Peyer's patch (tissue), 4 donors: ENCODE results near the gene SOX21. TPM values are rescaled to one million over a fixed set of nuclear protein-coding genes. Genes with fewer than 3 reads are reported as not detected.

Experiments used
- DNase-seq, 3 donors: peaks; one replicate each; pipeline ENCODE4 v3.0.0-alpha.2; 2017 to 2019
- H3K27ac ChIP-seq, 4 donors: fragments of 200-600 bp; sonication (generic); one replicate each; pipeline ENCODE4 v1.5.1; 2016 to 2019
- H3K27me3 ChIP-seq, 2 donors: fragments of 200-600 bp; sonication (generic); one replicate each; pipeline ENCODE4 v1.5.1; 2019
- H3K36me3 ChIP-seq, 3 donors: fragments of 200-600 bp; sonication (generic); one replicate each; pipeline ENCODE4 v1.5.1; 2016 to 2019
- H3K4me1 ChIP-seq, 4 donors: fragments of 200-600 bp; sonication (generic); one replicate each; pipeline ENCODE4 v1.5.1; 2016 to 2019
- H3K4me3 ChIP-seq, 4 donors: fragments of 200-600 bp; sonication (generic); 1 replicate in 3 of 4; 2 replicates in 1 of 4; pipeline ENCODE4 v1.5.1; 2016 to 2019; ENCODE audit warnings: mild to moderate bottlenecking in 1 of 4
- H3K9me3 ChIP-seq, 4 donors: fragments of 200-600 bp; sonication (generic); one replicate each; pipeline ENCODE4 v1.5.1; 2016 to 2019; ENCODE audit warnings: mild to moderate bottlenecking in 1 of 4
- CTCF ChIP-seq, 6 experiments: fragments of 450-650 bp in 4 of 6; fragments of 200-600 bp in 2 of 6; sonication (generic) in 1 of 6; IDR thresholded peaks; one replicate each; pipeline ENCODE4 v1.5.1; 2017 to 2019; ENCODE audit warnings: antibody characterized with exemption in 6 of 6, mild to moderate bottlenecking in 3 of 6, moderate library complexity in 1 of 6
- POLR2A ChIP-seq, 2 donors: fragments of 450-650 bp; IDR thresholded peaks; one replicate each; pipeline ENCODE4 v1.5.1; 2017; ENCODE audit warnings: antibody characterized with exemption in 2 of 2, mild to moderate bottlenecking in 2 of 2, moderate library complexity in 2 of 2
- total RNA-seq, 4 donors: library from RNA; depleted of rRNA; stranded (reverse); fragments of >200 nt; gene quantifications; one replicate each; pipeline ENCODE4 v1.1.0, GENCODE V29; 2016

The SOX21 gene
- total RNA-seq, 4 donors from 2014 or later: not detected

GRCh38 chr13:94678845-94679244, 33.5 kb downstream of the SOX21 start:
- H3K4me3 ChIP-seq: no peak overlapping the region
- no peaks in the 10 kb centered on the region for H3K4me1 ChIP-seq
- no peak for DNase-seq
- H3K27me3 ChIP-seq: no peaks in the 10 kb centered on the region
- H3K36me3 ChIP-seq: no peaks in the 10 kb centered on the region
- H3K27ac ChIP-seq: no peak overlapping the region
- no peaks in the 10 kb centered on the region for H3K9me3 ChIP-seq
- TF ChIP-seq POLR2A (IDR thresholded peaks at IDR 0.05): no peak
- TF ChIP-seq CTCF (IDR thresholded peaks at IDR 0.05): no peak

- no peak for DNase-seq
- H3K36me3 ChIP-seq: no peaks in the 10 kb centered on the region
- H3K4me1 ChIP-seq: no peaks in the 10 kb centered on the region
- TF ChIP-seq POLR2A (IDR thresholded peaks at IDR 0.05): no peak
- no peak for TF ChIP-seq CTCF (IDR thresholded peaks at IDR 0.05)
- no peak overlapping the region for H3K4me3 ChIP-seq
- H3K27ac ChIP-seq: no peak overlapping the region
- no peaks in the 10 kb centered on the region for H3K27me3 ChIP-seq
- no peaks in the 10 kb centered on the region for H3K9me3 ChIP-seq
Measured at GRCh38 chr13:94677799-94678198, 34.5 kb downstream of the SOX21 start.

GRCh38 chr13:94674609-94675348, 37.6 kb downstream of the SOX21 start:
- DNase-seq: peak in 2 of 3 donors; percentile 26 to 79
- TF ChIP-seq POLR2A (IDR thresholded peaks at IDR 0.05) (no peak), CTCF (IDR thresholded peaks at IDR 0.05) (peak in 5 of 6 experiments; percentile 7 to 55 (median 49))
- Histone ChIP-seq H3K27me3 (no peaks in the 10 kb centered on the region), H3K36me3 (no peaks in the 10 kb centered on the region), H3K27ac (no peak overlapping the region), H3K9me3 (no peaks in the 10 kb centered on the region), H3K4me3 (no peak overlapping the region), H3K4me1 (no peaks in the 10 kb centered on the region)

GRCh38 chr13:94673851-94674250, 38.5 kb downstream of the SOX21 start:
- Histone ChIP-seq H3K9me3 (no peaks in the 10 kb centered on the region), H3K27me3 (no peaks in the 10 kb centered on the region), H3K4me3 (no peak overlapping the region), H3K4me1 (no peaks in the 10 kb centered on the region), H3K36me3 (no peaks in the 10 kb centered on the region), H3K27ac (no peak overlapping the region)
- no peak for DNase-seq
- TF ChIP-seq CTCF (IDR thresholded peaks at IDR 0.05): no peak
- no peak for TF ChIP-seq POLR2A (IDR thresholded peaks at IDR 0.05)

- no peak for DNase-seq
- no peaks in the 10 kb centered on the region for H3K27me3 ChIP-seq
- no peak overlapping the region for H3K4me3 ChIP-seq
- H3K36me3 ChIP-seq: no peaks in the 10 kb centered on the region
- H3K4me1 ChIP-seq: no peaks in the 10 kb centered on the region
- H3K27ac ChIP-seq: no peak overlapping the region
- no peaks in the 10 kb centered on the region for H3K9me3 ChIP-seq
- TF ChIP-seq CTCF (IDR thresholded peaks at IDR 0.05): no peak
Measured at GRCh38 chr13:94672400-94672799, 39.9 kb downstream of the SOX21 start.
